Measurements from ENCODE around the gene FAXC. TPM values are rescaled to one million over a fixed set of nuclear protein-coding genes. Genes with fewer than 3 reads are reported as not detected.

The FAXC gene
- total RNA-seq, 4 donors from 2014 or later = 22.2 to 44.7 (median 41.8) TPM

DNA sequence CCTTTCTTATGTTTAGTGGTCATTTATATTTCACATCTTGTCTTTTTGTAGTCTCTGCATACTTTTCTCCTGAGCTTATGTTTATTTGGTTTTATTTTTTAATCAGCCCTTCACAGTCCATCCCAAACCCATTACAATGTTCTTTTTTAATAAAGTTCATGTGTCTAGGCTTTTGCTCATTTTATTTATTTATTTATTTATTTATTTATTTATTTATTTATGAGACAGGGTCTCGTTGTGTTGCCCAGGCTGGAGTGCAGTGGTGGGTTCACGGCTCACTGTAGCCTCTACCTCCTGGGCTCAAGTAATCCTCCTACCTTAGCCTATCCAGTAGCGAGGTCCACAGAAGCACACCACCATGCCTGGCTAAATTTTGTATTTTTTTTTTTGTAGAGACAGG lies 41.4 kb upstream of the FAXC start:
- 95% methylated on average over 3 of the region's 3 CpGs for WGBS
- TF ChIP-seq POLR2A (IDR thresholded peaks at IDR 0.05; ENCODE audit: low read depth) = no peak
- TF ChIP-seq POLR2AphosphoS5 (IDR thresholded peaks at IDR 0.05) = no peak
- no peak for TF ChIP-seq CTCF (IDR thresholded peaks at IDR 0.05)
- no peak for TF ChIP-seq EP300 (IDR thresholded peaks at IDR 0.05)
- intact Hi-C loops (cut with DNase I) = loop anchor here (5.0 kb wide), 1 partner anchor 59 kb away; no protein-coding TSS in a partner anchor

DNA sequence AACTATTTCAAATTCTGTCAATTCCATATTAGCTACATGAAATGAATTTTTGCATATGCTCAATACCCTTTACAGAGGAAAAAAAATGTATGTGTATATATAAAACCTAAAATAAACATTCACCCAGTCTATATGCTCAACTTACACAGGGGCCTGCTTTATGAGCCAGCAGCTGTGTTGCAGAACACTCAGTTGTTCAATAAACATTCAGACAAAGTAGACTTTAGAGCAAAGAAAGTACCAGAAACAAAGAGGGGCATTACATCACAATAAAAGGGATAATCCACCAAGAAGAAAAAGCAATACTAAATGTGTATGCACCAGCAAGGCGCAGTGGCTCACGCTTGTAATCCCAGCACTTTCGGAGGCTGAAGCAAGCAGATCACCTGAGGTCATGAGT lies 35.0 kb upstream of the FAXC start:
- intact Hi-C loops (cut with DNase I) = no loop called here
- H3K4me3 ChIP-seq = no peak overlapping the region
- WGBS = 91% methylated on average over 3 of the region's 3 CpGs

More for the DNA sequence above, 41.4 kb upstream of the FAXC start:
- Histone ChIP-seq H3K9me3 (no peaks in the 10 kb centered on the region), H3K27me3 (no peaks in the 10 kb centered on the region), H3K4me1 (peaks cover 3 to 19% (median 14%) of the 10 kb centered on the region in 4 donors), H3K36me3 (no peaks in the 10 kb centered on the region), H3K4me3 (no peak overlapping the region), H3K27ac (replicated peaks in 1 of 4) (no peak overlapping the region)
- DNase-seq (ENCODE audit: extremely low spot score) = no peak

DNA sequence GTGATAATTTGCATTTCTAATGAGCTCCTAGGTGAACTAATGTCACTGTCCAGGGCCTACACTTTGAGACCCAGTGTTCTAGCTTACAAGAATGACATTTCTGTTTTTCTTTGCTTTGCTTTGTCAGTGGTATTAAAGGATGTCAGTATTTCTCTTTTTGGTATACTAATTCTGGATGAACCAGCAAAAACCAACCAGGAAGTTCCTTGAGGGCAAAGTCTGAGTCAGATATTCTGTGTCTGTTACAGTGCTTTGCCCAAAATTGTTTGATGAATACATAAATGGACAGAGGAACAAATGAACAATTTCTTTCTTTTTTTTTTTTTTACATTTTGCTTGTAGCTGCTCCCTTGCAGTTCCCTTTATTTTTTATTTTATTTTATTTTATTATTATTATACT lies 29.2 kb upstream of the FAXC start:
- Histone ChIP-seq H3K4me3 (no peak overlapping the region), H3K4me1 (no peaks in the 10 kb centered on the region), H3K36me3 (peaks cover 0 to 21% (median 9%) of the 10 kb centered on the region in 4 donors), H3K27me3 (no peaks in the 10 kb centered on the region), H3K9me3 (no peaks in the 10 kb centered on the region), H3K27ac (replicated peaks in 1 of 4) (no peak overlapping the region)
- no peak for DNase-seq (ENCODE audit: extremely low spot score)
- intact Hi-C loops (cut with DNase I) = no loop called here
- TF ChIP-seq EP300 (IDR thresholded peaks at IDR 0.05) = no peak
- TF ChIP-seq POLR2AphosphoS5 (IDR thresholded peaks at IDR 0.05) = no peak
- TF ChIP-seq POLR2A (IDR thresholded peaks at IDR 0.05; ENCODE audit: low read depth) = no peak
- TF ChIP-seq CTCF (IDR thresholded peaks at IDR 0.05) = no peak

More for the DNA sequence above, 35.0 kb upstream of the FAXC start:
- peaks cover 0 to 10% (median 2%) of the 10 kb centered on the region in 4 donors for H3K36me3 ChIP-seq
- DNase-seq (ENCODE audit: extremely low spot score) = no peak
- TF ChIP-seq POLR2AphosphoS5 (IDR thresholded peaks at IDR 0.05) (no peak), EP300 (IDR thresholded peaks at IDR 0.05) (no peak), CTCF (IDR thresholded peaks at IDR 0.05) (no peak), POLR2A (IDR thresholded peaks at IDR 0.05; ENCODE audit: low read depth) (no peak)
- H3K27ac ChIP-seq (replicated peaks in 1 of 4) = no peak overlapping the region
- no peaks in the 10 kb centered on the region for H3K4me1 ChIP-seq
- H3K9me3 ChIP-seq = no peaks in the 10 kb centered on the region
- H3K27me3 ChIP-seq = no peaks in the 10 kb centered on the region

- no peaks in the 10 kb centered on the region for H3K4me1 ChIP-seq
- TF ChIP-seq POLR2AphosphoS5 (IDR thresholded peaks at IDR 0.05) = no peak
- TF ChIP-seq POLR2A (IDR thresholded peaks at IDR 0.05; ENCODE audit: low read depth) = no peak
- no peak for TF ChIP-seq EP300 (IDR thresholded peaks at IDR 0.05)
- no peak for TF ChIP-seq CTCF (IDR thresholded peaks at IDR 0.05)
- H3K27ac ChIP-seq (replicated peaks in 1 of 4) = no peak overlapping the region
- H3K9me3 ChIP-seq = no peaks in the 10 kb centered on the region
- peaks cover 0 to 28% (median 8%) of the 10 kb centered on the region in 4 donors for H3K36me3 ChIP-seq
- DNase-seq (ENCODE audit: extremely low spot score) = no peak
- H3K4me3 ChIP-seq = no peak overlapping the region
- intact Hi-C loops (cut with DNase I) = no loop called here
- no peaks in the 10 kb centered on the region for H3K27me3 ChIP-seq
Measured at GRCh38 chr6:99369533-99369932, 20.1 kb upstream of the FAXC start.

DNA sequence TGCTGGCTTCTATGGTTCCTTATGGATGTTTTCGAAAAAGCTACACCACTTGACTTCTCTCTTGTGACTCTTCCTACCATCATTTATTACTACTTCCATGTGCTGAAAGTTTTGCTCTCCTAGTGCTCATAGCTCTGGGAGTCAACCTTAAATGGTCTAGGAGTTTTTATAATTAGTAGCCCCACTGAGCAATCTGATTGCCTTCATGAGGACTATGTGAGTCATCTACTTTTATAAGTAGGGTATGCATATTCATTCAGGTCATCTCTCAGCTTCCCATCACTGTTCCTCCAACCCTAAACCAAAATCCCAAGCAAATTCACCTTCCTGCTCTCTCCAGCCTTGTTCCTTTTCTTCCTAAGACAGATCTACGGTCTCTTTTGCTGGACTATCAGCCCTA lies 17.4 kb upstream of the FAXC start:
- TF ChIP-seq EP300 (IDR thresholded peaks at IDR 0.05) (no peak), CTCF (IDR thresholded peaks at IDR 0.05) (no peak), POLR2A (IDR thresholded peaks at IDR 0.05; ENCODE audit: low read depth) (no peak), POLR2AphosphoS5 (IDR thresholded peaks at IDR 0.05) (no peak)

More for the DNA sequence above, 17.4 kb upstream of the FAXC start:
- Histone ChIP-seq H3K4me1 (no peaks in the 10 kb centered on the region), H3K27ac (replicated peaks in 1 of 4) (no peak overlapping the region), H3K27me3 (no peaks in the 10 kb centered on the region), H3K9me3 (no peaks in the 10 kb centered on the region), H3K36me3 (peaks cover 0 to 22% (median 5%) of the 10 kb centered on the region in 4 donors), H3K4me3 (no peak overlapping the region)
- 98% methylated on average over 2 of the region's 2 CpGs for WGBS
- intact Hi-C loops (cut with DNase I) = no loop called here
- no peak for DNase-seq (ENCODE audit: extremely low spot score)
